Activated B cell treated with CpG ODN at 0.5 μM for 24 hours (primary cell): Measurements from ENCODE around the gene GRIP1. TPM values are rescaled to one million over a fixed set of nuclear protein-coding genes. Genes with fewer than 3 reads are reported as not detected.

Experiments used
- ATAC-seq: fragments of 200-7000 bp; cut with Tn5 transposase; one replicate; pipeline ENCODE4 v1.10.0; 2021; ENCODE audit warnings: low read depth, mild to moderate bottlenecking, moderate library complexity
- CTCF ChIA-PET: fragments of 350-600 bp; sonication (Branson Sonifier 250); formaldehyde crosslinking; loops from one replicate; lab custom pipeline; 2021; ENCODE audit warnings: antibody characterized with exemption; lab: Charles Lee
- POLR2A ChIA-PET: fragments of 350-600 bp; sonication (Branson Sonifier 250); formaldehyde crosslinking; loops from one replicate; lab custom pipeline; 2021; ENCODE audit warnings: antibody characterized with exemption; lab: Charles Lee
- DNase-seq: peaks from one replicate; pipeline ENCODE4 v3.0.0; 2022
- H3K27ac Mint-ChIP-seq: one replicate; pipeline ENCODE4 v1.8.0; 2020; ENCODE audit warnings: mixed read lengths
- H3K27me3 Mint-ChIP-seq: one replicate; pipeline ENCODE4 v1.8.0; 2021; ENCODE audit warnings: mixed read lengths
- H3K36me3 Mint-ChIP-seq: one replicate; pipeline ENCODE4 v1.8.0; 2021; ENCODE audit warnings: low read depth, mixed read lengths
- H3K4me1 Mint-ChIP-seq: one replicate; pipeline ENCODE4 v1.8.0; 2021; ENCODE audit warnings: mixed read lengths
- H3K4me3 Mint-ChIP-seq: one replicate; pipeline ENCODE4 v1.8.0; 2020; ENCODE audit warnings: mild to moderate bottlenecking, mixed read lengths
- H3K9me3 Mint-ChIP-seq: one replicate; pipeline ENCODE4 v1.8.0; 2020; ENCODE audit warnings: mixed read lengths
- intact Hi-C: fragments of 100-400 bp; cut with micrococcal nuclease; formaldehyde crosslinking; loops from one replicate; pipeline ENCODE4 v1.15.1; 2024
- total RNA-seq: library from RNA; stranded (reverse); gene quantifications from 2 replicates; pipeline ENCODE4 v1.2.3, GENCODE V29; 2022
- TF ChIP-seq, protein P1 (sequence below): fragments of 200-600 bp; IDR thresholded peaks from one replicate; pipeline ENCODE4 v1.8.0; 2022; ENCODE audit warnings: antibody characterized with exemption, mild to moderate bottlenecking

GRIP1 gene
- total RNA-seq, 1 donor from 2014 or later = 0.49 TPM

DNA sequence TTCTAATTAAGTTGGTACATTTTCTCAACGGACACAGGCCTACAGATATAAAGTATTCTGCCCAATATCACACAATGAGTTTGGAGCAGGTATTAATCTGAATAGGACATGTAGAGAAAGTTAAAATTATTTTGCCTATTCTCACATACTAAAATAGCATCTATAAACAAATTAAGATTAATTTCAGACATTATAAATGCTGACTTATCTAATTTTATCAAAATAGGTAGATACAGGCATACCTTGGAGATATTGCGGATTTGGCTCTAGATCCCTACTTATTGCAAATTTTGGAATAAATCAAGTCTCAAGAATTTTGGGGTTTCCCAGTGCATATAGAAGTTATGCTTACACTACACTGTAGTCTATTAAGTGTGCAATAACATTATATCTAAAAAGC lies 41.0 kb upstream of the GRIP1 start:
- no peaks in the 10 kb centered on the region for H3K36me3 Mint-ChIP-seq
- CTCF ChIA-PET = no interaction called here
- no peak overlapping the region for H3K27ac Mint-ChIP-seq
- DNase-seq = no peak
- intact Hi-C loops = no loop called here
- POLR2A ChIA-PET = no interaction called here
- H3K27me3 Mint-ChIP-seq = no peaks in the 10 kb centered on the region
- no peak overlapping the region for H3K4me3 Mint-ChIP-seq
- H3K9me3 Mint-ChIP-seq = no peaks in the 10 kb centered on the region
- ATAC-seq = no peak
- TF ChIP-seq, protein P1, sequence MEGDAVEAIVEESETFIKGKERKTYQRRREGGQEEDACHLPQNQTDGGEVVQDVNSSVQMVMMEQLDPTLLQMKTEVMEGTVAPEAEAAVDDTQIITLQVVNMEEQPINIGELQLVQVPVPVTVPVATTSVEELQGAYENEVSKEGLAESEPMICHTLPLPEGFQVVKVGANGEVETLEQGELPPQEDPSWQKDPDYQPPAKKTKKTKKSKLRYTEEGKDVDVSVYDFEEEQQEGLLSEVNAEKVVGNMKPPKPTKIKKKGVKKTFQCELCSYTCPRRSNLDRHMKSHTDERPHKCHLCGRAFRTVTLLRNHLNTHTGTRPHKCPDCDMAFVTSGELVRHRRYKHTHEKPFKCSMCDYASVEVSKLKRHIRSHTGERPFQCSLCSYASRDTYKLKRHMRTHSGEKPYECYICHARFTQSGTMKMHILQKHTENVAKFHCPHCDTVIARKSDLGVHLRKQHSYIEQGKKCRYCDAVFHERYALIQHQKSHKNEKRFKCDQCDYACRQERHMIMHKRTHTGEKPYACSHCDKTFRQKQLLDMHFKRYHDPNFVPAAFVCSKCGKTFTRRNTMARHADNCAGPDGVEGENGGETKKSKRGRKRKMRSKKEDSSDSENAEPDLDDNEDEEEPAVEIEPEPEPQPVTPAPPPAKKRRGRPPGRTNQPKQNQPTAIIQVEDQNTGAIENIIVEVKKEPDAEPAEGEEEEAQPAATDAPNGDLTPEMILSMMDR = no peak
- H3K4me1 Mint-ChIP-seq = peaks cover 6% of the 10 kb centered on the region

DNA sequence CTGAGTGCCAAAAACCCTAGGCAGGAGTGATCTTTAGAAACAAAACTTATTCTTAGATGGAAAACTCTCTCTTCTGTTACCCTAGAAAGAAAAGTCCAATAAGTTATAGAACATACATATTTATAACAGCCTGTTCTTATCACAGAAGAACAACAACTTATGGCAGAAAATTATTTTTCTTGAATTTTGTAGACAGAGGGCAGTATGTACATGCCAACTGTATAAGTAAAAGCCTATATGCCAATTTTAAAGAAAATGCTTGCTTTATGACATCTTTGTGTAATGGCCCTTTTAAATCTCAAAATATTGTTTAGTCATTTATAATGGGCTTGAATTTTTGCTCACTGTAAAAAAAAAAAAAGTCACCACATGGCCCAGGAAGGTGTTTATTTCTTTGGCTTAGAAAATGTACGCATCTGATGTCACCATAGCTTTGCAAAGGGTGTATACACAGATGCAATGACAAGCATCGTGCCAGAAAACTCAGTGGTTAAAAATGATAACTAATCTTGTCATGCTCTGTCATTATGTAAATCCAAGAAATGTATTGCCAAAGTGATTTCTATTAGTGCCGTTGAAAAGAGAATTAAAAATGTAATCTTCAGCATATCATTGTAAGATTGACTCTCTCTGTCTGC lies 38.3 kb upstream of the GRIP1 start:
- TF ChIP-seq, protein P1 = no peak
- ChIA-PET POLR2A (no interaction called here), CTCF (no interaction called here)
- Mint-ChIP-seq H3K27me3 (no peaks in the 10 kb centered on the region), H3K9me3 (no peaks in the 10 kb centered on the region), H3K27ac (no peak overlapping the region), H3K4me1 (peaks cover 17% of the 10 kb centered on the region), H3K36me3 (no peaks in the 10 kb centered on the region), H3K4me3 (no peak overlapping the region)
- DNase-seq = no peak
- no peak for ATAC-seq
- intact Hi-C loops = no loop called here

DNA sequence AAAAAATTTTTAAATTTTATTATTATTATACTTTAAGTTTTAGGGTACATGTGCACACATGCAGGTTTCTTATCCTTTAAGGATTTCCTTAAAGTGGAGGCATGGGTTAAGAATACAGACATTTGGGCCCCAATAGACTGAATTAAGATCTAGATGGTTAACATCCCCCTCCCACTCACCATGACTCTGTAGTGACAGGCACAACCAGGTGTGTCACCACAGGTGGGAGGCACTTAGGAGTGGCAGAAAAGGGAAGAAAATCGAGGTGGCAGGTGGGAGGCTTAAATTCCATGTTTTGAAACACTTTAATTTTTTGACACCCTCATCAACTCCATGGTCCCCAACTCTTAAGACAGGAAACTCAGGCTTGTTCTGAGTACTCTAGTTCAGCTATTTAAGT lies 37.6 kb upstream of the GRIP1 start:
- Mint-ChIP-seq H3K36me3 (no peaks in the 10 kb centered on the region), H3K4me3 (no peak overlapping the region), H3K27ac (no peak overlapping the region), H3K27me3 (no peaks in the 10 kb centered on the region), H3K4me1 (peaks cover 17% of the 10 kb centered on the region), H3K9me3 (no peaks in the 10 kb centered on the region)
- intact Hi-C loops = no loop called here
- DNase-seq (no peak), ATAC-seq (no peak)
- ChIA-PET POLR2A (no interaction called here), CTCF (no interaction called here)
- TF ChIP-seq, protein P1 = no peak

DNA sequence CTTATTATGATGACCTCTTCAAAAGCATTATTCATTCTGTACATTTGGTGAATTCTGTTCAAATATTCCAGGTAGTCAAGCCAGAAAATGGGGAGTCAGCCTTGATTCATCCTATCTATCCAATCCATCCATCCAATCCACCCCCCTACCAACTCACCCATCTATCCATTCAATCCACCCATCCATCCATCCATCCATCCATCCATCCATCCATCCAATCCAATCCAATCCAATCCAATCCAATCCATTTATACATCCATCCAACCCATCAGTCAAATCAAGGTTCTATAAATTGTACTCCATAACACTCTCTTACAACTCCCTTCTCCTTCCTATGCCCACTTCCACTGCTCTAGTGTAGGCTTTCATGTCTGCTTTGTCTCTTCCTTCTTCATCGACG lies 35.8 kb upstream of the GRIP1 start:
- intact Hi-C loops = no loop called here
- Mint-ChIP-seq H3K4me3 (peak overlapping the region; percentile 0), H3K9me3 (no peaks in the 10 kb centered on the region), H3K4me1 (peaks cover 20% of the 10 kb centered on the region), H3K27ac (no peak overlapping the region), H3K27me3 (no peaks in the 10 kb centered on the region), H3K36me3 (no peaks in the 10 kb centered on the region)
- ChIA-PET CTCF (no interaction called here), POLR2A (no interaction called here)
- DNase-seq (no peak), ATAC-seq (no peak)
- TF ChIP-seq, protein P1 = no peak

DNA sequence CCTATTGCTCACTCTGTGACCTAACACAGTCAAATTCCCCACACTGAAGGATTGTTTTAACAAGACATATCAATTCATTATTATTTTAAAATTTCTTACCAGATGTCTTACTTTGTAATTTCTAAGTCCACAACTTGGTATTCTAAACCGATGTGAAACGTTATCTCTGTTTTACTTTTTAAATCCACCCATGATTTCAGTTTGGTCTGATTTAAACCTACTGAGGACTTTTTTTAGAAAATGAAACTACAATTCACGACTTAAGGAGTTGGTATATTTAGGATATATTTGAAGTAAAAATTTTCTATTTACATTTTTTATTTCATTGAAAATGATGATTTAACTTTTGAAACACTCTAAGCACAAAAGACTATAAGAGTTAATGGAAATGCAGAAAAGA lies 35.1 kb upstream of the GRIP1 start:
- DNase-seq (no peak), ATAC-seq (no peak)
- H3K4me3 Mint-ChIP-seq = peak overlapping the region; percentile 55
- H3K4me1 Mint-ChIP-seq = peaks cover 25% of the 10 kb centered on the region
- TF ChIP-seq, protein P1 = no peak
- H3K27ac Mint-ChIP-seq = peak overlapping the region; percentile 26
- no peaks in the 10 kb centered on the region for H3K9me3 Mint-ChIP-seq
- CTCF ChIA-PET = no interaction called here
- no peaks in the 10 kb centered on the region for H3K27me3 Mint-ChIP-seq
- POLR2A ChIA-PET = no interaction called here
- no peaks in the 10 kb centered on the region for H3K36me3 Mint-ChIP-seq
- intact Hi-C loops = no loop called here
